Lower leg skin (tissue), 3 donors: ENCODE data around the gene TOMM20.
"Not testable (repeated sequence)": the region's sequence is repeated elsewhere in the genome, so short reads cannot be mapped to it uniquely, and the experiment has no call there.

ENCODE experiments used
- CTCF ChIP-seq, 3 donors: fragments of 450-650 bp; IDR thresholded peaks; one replicate each; pipeline ENCODE4 v1.5.1; 2016; ENCODE audit warnings: antibody characterized with exemption in 3 of 3, mild to moderate bottlenecking in 3 of 3, moderate library complexity in 2 of 3
- POLR2A ChIP-seq, 2 donors: fragments of 450-650 bp; IDR thresholded peaks; one replicate each; pipeline ENCODE4 v1.6.1; 2016 to 2017; ENCODE audit warnings: antibody characterized with exemption in 2 of 2, mild to moderate bottlenecking in 1 of 2, moderate library complexity in 1 of 2

GRCh38 chr1:235159284-235159683 lies 30.6 kb upstream of the TOMM20 start:
- not testable (repeated sequence) for TF ChIP-seq CTCF, POLR2A (IDR thresholded peaks at IDR 0.05)
